Activated CD4-positive, alpha-beta T cell treated with anti-CD3 and anti-CD28 coated beads, Interleukin-2, amount 50 U/mL, for 4 hours (primary cell): ENCODE measurements around the gene NDUFA3.

Source experiments
- DNase-seq, 2 experiments: peaks; one replicate each; pipeline ENCODE4 v3.0.0-alpha.2; 2020

NDUFA3 gene

GRCh38 chr19:54108496-54108895 is 5.8 kb downstream of the NDUFA3 start:
- no peak for DNase-seq

DNA sequence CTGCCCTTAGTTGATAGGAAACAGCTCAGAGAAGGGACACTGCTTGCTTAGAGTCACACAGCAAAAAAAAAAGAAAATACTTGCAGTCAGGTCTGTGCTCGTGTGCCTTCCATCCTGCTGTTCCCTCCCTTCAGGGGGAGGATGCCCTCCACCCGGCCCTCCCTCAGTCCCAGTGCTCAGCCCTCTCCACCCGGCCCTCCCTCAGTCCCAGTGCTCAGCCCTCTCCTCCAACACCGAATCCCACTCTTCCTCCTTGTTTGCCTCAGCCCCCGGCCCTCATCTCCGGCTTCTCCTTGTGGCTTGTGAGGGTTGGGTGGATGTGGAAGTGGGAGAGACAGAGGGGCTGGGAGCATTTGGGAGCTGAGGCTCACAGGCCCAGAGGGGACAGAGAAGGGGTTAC is 7.0 kb downstream of the NDUFA3 start:
- no peak for DNase-seq

GRCh38 chr19:54114340-54115108 is 11.9 kb downstream of the NDUFA3 start:
- DNase-seq, result peak in 1 of 2 experiments; percentile 17

DNA sequence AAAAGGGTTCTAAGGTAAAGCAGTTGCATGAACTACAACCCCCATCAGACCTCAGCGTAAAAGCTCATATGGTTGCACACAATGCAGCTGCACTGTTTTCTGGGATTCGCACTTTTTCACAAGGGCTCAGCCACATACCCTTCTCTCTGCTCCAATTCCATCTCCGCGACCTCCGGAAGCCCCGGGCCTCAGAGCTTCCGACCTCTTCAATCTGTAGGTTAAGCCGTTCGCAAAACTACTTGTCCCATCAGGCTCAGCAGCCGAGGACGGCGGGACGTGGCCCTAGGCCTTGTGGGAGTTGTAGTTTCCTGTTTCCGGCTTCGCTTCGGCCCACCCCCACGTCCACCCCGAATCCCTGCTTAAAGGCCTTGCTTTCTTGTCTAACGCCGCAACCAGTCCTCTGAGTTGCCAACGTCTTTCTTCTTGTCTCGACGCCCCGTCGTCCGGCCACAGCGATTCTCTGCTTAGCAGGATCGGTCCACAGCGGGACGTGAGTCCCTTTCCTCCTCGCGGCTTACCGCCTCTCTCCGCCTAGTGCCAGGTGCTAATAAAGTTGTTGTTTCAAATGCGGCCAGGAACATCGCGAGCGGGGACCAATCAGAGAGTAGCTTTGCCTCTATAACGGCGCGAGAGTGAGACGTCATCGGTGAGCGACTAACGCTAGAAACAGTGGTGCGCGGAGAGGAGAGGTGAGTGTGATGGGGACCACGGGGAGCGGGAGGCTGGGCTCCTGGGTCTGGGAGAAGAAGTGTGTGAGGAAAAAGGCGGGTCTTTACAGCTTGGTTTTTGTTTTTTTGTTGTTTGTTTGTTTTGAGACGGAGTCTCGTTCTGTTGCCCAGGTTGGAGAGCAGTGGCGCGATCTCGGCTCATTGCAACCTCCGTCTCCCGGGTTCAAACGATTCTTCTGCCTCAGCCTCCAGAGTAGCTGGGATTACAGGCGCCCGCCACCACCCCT is 12.7 kb downstream of the NDUFA3 start, which contains the start of the genes PRPF31 and TFPT:
Gene PRPF31 (plus strand): TSS at position 646 of the 955 bp plus-strand sequence. CDS start 2,525 bp downstream, outside the sequence.
Gene TFPT (minus strand): TSS at position 549 of the 955 bp plus-strand sequence. CDS start 388 bp downstream, at position 161.
- DNase-seq, result peak; percentile 96 to 97

- DNase-seq, result no peak
Measured at GRCh38 chr19:54121259-54121658, 18.6 kb downstream of the NDUFA3 start.

GRCh38 chr19:54123682-54124081 is 21.0 kb downstream of the NDUFA3 start:
- DNase-seq, result no peak

- no peak for DNase-seq
Measured at GRCh38 chr19:54124393-54124792, 21.7 kb downstream of the NDUFA3 start.

DNA sequence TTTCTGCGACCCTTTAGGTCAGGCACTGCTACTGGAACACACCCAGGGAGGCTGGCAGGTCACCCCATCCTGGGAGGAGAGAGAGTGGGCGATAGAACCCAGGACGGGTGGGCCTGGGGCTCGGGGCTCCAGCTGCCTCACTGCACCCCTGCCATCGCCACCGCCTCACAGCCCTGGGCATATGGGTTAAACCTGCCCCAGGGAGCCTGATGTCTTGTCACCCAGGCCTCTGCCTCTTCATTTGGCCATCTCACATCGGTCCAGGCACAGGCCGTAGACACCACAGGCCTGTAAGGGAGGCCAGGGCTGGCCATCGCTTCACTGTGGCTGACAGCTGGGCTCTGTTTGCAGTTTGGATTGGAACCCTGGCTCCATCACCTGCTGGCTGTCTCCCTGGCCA is 23.1 kb downstream of the NDUFA3 start:
- no peak for DNase-seq

DNA sequence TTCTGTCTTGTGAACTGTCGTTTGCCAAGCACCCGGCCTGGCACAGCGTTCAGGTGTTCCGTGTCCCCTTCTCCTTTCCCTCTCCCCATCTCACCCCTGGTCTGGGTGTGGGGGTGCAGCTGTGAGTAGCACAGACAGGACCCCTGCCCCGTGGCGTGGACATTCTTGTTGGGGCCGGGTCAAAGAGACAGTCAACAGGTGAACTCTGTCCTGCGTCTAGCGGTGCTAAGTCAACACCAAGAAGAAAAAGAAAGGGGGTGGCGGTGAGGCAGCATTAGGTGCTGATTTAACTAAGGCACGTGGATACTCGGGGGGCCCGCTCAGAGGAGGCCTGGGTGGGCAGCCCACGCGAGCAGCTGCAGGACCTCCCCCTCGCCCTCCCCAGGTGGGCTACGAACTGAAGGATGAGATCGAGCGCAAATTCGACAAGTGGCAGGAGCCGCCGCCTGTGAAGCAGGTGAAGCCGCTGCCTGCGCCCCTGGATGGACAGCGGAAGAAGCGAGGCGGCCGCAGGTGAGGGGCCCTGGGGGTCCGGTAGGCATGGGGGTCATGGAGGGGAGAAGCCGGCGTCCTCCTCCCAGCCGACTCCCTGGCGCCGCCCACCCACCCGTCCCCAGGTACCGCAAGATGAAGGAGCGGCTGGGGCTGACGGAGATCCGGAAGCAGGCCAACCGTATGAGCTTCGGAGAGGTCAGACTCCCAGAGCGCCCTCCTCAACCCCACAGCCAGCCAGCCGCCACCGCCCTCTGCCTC is 25.2 kb downstream of the NDUFA3 start:
- DNase-seq, result no peak

- DNase-seq, result no peak
Measured at GRCh38 chr19:54128441-54128725, 25.7 kb downstream of the NDUFA3 start.

- DNase-seq, result no peak
Measured at GRCh38 chr19:54128796-54129616, 26.4 kb downstream of the NDUFA3 start.

DNA sequence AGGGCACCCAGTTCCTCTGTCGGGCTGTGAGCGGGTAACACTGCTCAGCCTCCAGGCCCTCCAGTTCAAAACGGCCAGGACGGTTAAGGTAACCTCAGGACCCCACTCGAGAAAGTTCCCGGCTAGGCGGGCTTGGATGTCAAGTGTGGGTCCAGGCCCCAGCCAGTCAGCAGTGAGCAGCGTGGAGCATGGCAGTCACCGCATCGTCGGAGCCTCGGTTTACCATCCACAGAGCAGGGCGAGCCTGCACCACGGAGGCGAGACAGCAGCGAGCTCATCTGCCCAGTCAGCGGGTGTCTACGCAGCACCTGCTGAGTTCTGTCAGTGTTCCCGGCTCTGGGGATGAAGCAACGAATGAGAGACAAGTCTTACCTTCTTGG is 27.0 kb downstream of the NDUFA3 start:
- DNase-seq, result no peak

DNA sequence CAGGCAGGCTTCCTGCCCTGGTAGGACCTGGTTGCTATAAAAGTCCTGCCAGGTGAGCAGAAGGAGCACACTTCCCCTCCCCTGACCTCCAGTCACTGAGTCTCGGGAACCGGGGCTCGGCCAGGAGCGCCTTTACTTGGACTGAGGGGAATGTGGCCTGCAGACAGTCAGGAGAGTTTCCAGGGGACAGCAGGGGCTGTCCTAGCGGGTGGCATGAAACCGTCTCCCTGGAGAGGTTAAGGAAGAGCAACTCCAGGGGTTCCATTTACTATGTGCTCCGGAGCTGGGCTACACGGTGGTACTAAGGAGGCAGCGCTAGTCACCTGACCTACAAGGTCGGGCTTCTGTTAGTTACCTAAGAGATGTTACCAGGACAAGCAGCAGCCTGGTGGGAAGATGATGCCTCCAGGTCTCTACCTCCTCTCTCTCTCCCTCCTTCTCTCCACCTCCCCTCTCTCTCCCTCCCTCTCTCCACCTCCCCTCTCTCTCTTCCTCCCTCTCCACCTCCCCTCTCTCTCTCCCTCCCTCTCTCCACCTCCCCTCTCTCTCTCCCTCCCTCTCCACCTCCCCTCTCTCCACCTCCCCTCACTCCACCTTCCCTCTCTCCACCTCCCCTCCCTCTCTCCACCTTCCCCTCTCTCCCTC is 30.8 kb downstream of the NDUFA3 start:
- DNase-seq, result no peak

- no peak for DNase-seq
Measured at GRCh38 chr19:54133957-54134590, 31.4 kb downstream of the NDUFA3 start.

DNA sequence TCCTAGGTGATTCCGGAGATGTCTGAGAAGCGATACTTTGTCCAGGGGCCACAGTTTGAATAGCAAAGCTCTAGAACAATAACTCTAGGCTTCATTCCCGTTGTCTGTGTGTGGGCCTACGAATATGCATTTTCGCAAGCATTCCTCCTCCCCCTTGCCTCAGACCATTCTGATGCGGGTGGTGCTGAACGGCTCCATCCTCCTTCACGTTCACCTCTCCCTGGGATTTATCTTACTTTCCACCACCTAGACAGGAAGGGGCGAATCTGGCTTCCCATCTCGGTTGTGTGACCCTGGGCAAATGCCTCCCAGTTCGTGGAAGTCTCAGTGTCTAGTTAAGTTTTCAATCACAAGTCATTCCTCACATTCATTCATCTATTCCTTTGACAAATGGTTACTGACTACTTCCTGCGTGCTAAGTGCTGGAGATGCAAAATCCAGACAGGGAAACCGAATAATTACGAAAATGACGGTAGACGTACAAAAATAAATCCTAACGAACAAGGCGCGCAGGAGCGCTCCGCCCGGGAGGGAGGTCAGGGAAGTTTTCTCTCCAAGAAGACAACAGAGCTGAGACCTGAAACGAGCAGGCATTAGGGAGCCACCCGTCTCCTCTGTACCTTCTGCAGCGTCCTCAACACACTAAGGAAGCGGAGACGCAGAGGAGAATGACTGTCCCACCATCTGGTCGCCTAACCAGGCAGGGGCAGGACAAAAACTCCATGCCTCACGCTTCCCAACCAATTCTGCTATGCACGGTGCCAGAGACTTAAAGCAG is 33.6 kb downstream of the NDUFA3 start:
- DNase-seq, result no peak

DNA sequence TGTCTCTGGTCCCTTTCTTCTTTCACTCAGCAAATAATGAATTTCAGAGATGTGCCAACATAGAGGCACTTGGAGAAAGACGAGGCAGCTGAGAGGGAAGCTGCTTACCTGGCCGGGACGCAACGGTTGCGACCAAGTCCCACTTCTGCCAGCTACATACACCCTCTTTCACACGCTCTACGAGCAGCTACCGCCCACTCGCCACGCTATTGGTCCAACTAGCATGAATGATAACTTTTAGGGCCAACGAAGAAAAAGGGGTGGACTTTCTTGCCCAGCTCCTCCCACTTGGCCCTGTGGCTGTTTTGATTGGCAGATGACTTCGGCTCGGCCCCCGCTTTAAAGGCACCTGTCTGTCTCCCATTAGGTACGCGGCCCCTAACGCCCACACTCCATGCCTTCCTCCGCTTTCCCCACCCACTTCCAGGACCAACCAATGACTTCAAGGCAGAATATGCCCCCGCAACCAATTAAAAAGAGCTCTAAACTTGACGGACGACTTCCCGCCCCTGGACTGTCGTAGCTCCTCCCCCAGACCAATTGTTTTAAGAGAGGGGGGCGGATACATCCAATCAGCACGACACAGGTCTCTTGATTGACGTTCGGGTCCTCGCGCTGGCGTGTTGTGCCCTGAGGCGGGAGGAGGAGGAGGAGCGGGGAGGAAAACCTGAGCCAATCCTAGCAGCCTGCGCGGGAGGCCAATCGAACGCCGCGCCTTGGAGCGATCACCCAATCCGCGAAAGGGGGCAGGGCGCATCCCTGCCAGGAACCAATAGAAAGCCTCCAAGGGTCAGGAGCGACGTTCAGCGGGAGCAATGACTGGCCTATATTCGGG is 34.4 kb downstream of the NDUFA3 start:
- peak; percentile 99 for DNase-seq

GRCh38 chr19:54137699-54138488 is 35.2 kb downstream of the NDUFA3 start, which contains the start of gene CNOT3:
TSS of gene CNOT3 (plus strand) at chr19:54137762. CDS start at chr19:54142979, 5,217 bp downstream.
- no peak for DNase-seq

GRCh38 chr19:54138489-54139256 is 36.0 kb downstream of the NDUFA3 start:
- DNase-seq, result no peak
